ENCODE measurements around the gene COMMD1.

- TF ChIP-seq SIN3A (IDR thresholded peaks at IDR 0.05; ENCODE audit: borderline replicate concordance, insufficient read depth, low read length) (no peak), REST (IDR thresholded peaks at IDR 0.05; ENCODE audit: insufficient read depth in 1 of 2, low read depth in 2 of 2, low read length in 2 of 2) (no peak), TAF1 (IDR thresholded peaks at IDR 0.05; ENCODE audit: borderline replicate concordance, insufficient read depth, low read length) (no peak), POLR2AphosphoS5 (IDR thresholded peaks at IDR 0.05; ENCODE audit: low read depth, low read length) (no peak), FOXP2 (optimal IDR thresholded peaks at IDR 0.05; ENCODE audit: borderline replicate concordance, extremely low read depth, extremely low read length, insufficient read depth) (no peak)
These were observed 63.9 kb downstream of the COMMD1 start for GRCh38 chr2:61969376-61969775.
